CD4-positive, alpha-beta T cell treated with Interleukin-12 subunit alpha and Interleukin-12 subunit beta, for 1 hour (primary cell): ENCODE measurements around the gene NPR3.
"Not testable (repeated sequence)": the region's sequence is repeated elsewhere in the genome, so short reads cannot be mapped to it uniquely, and the experiment has no call there.

Source experiments
- DNase-seq: peaks from one replicate; pipeline ENCODE4 v3.0.0-alpha.2; 2020

NPR3 gene

DNA sequence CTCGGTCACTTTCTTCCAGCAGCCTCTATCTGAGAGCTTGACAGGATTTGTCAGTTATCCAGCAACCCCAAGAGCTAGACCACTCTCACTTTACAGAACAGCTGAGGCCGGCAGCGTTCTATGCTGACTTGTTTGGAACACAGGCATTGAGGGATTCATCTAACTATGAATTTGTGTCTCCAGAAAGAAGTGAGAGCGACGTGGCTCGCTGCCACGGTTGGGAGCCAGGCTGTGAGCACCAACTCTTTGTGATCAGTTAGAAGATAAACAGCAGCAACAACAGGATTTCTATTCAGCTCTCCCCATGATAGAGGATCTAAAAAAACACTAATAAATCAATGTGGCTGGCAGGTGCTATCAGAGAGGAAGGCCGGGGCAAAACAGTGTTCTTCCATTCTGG lies 58.6 kb downstream of the NPR3 start:
- no peak for DNase-seq

- DNase-seq, result no peak
Measured at GRCh38 chr5:32770444-32770843, 59.3 kb downstream of the NPR3 start.

DNA sequence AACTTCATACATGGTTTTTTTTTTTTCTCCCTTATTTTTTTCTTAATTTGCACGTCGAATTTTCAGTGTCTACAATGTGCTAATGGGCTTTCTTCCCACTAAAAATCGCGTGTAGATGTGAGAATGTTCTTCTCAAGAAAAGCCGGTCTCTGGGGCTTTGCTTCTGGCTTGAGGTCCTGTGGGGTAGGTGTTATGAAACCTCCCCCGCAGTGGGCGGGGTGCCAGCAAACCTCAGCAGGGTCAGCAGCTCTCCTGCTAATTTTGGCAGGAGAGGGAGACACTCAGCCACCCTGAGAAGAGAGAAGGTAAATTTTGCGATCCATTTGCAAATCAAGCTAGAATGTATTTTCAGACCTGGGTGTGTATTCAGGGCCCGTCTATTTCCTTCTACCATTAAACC lies 59.9 kb downstream of the NPR3 start:
- DNase-seq, result no peak

DNA sequence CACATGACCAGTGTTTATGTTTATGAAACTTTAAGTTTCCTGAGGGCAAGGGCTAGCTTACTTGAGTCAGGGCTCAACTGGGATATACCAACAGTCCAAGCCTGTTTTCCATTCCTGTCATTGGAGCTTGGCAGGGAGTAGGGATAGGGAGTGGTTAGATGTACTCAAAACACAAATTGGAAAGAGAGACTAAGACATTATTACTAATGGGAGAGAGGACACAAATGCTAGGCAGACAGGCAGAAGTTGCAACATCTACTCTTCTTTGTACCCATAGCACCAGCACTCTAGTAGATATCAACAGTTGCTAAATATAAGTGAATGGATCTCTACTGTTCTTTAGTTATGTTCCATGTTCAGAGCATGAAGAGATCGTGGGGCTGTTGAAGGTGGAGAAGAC lies 62.8 kb downstream of the NPR3 start:
- DNase-seq, result no peak

- no peak for DNase-seq
Measured at GRCh38 chr5:32776200-32776599, 65.1 kb downstream of the NPR3 start.

- DNase-seq, result no peak
Measured at GRCh38 chr5:32777222-32777621, 66.1 kb downstream of the NPR3 start.

DNA sequence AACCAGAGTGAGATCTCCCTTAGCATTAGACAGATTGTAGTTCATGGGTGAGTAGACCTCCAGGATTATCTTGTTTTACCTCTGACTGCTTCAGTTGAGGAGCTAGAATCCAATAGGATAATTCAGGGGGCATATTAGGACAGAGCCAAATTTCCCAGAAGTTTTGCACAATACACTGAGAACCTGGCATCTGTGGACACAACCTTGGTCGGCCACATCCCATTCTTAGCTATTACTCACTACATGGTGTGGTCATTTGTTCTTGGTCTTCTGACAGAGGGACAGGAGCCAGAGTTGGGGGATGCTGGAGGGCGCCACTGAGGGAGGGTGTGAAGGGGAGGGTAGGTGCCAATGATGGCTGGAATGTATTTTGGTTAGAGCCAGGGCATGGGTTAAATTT lies 66.6 kb downstream of the NPR3 start:
- no peak for DNase-seq

- DNase-seq, result no peak
Measured at GRCh38 chr5:32778403-32778802, 67.3 kb downstream of the NPR3 start.

DNA sequence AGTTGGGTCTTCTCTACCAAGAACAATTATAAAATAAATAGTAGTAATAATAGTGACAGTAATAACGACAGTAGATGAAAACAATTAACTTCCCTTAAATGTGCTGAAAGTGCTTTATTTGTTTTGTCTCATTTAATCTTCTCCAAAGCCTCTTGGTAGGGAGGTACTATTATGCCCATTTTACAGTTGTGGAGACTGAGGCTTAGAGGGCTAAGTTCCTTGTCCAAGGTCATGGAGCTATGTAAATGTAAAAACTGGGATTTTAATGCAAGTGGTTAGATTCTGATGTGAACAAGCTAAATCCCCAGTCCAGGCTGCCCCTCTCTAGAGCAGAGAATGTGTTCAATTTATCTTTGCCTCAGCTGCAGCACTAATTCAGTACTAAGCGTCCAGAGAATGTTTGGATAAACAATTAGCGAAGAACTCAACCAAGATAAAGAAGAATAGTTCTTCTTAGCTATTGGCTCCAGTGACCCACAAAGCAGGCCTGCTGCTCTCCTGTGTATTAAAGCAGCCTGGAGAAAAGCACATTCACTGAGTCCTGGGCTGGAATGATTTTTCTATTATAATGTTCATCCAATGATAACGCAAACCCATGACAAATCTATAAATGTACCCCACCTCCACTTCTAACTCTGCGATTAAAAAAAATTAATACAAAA lies 68.8 kb downstream of the NPR3 start:
- no peak for DNase-seq

GRCh38 chr5:32780508-32780919 lies 69.4 kb downstream of the NPR3 start:
- DNase-seq, result no peak

- DNase-seq, result no peak
Measured at GRCh38 chr5:32783661-32784060, 72.5 kb downstream of the NPR3 start.

DNA sequence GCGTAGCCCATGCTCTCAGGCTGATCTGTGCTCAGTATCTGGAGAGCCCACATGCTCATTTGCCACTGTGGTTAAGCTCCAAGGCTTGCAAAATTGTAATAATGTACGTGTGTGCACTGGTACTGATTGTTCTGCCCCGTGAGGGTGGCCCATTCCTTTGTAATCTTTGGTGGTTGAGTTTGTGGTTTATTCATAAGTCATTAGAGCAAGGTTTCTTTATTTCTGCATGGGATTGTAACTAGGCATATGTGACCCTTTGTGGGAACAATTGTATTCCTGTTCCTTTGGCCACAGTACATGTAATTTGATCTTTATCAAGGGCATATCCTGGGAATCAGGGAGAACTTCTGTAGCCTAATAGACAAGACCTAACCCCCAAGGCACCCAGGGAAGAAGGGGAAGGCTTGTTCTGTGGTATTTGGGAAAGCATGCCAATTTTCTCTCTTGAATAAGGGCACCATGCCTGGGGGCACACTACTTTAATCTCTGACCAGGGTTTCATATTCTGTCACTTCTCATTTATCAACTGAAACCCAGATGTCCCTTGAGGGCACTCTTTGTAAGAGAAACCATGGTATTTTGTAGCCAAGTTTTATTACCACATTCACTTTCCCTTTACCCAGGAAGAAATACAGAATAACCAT lies 74.6 kb downstream of the NPR3 start:
- no peak for DNase-seq

GRCh38 chr5:32786311-32786710 lies 75.2 kb downstream of the NPR3 start:
- DNase-seq, result no peak

GRCh38 chr5:32790411-32790951 lies 79.4 kb downstream of the NPR3 start:
- no peak for DNase-seq

GRCh38 chr5:32791536-32792243 lies 80.6 kb downstream of the NPR3 start:
- DNase-seq, result no peak

DNA sequence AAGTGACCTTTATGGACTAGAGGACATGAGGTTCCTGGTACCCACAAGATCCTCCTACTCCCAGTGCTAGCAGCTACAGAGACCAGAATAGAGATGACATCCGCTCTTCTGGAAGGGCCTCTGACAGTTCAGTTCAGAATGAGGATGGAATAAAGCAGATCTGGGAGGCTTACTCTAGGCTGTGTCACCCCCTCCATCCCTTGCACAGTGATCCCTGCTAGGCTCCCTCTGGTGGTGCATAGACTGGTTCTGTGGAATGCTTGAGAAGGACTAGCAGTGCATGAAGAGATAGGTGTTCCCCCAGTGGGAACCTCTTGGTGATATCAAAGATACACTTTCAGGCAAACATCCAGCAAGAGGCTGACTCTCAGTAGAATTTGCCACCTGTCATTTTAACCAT lies 83.0 kb downstream of the NPR3 start:
- DNase-seq, result no peak

DNA sequence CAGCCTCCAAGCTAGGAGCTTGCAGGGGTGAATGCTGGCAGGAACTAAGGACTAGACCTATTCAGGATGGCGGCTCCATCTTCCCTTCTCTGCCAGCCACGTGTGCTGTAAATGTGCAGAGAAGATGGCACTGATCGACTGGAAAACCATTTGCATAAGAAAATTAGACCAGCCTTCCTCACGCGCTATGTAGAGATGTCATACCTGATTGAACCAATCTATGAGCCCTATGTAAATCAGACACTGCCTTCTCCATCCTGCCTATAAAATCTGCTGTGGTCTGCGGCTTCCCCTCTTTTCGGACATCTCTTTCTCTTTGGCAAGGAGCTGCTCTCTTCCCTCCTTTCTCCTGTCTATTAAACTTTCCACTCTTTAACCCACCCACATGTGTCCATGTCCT lies 91.6 kb downstream of the NPR3 start:
- no peak for DNase-seq

GRCh38 chr5:32803656-32804055 lies 92.5 kb downstream of the NPR3 start:
- DNase-seq, result no peak

- not testable (repeated sequence) for DNase-seq
Measured at GRCh38 chr5:32805462-32805861, 94.3 kb downstream of the NPR3 start.

DNA sequence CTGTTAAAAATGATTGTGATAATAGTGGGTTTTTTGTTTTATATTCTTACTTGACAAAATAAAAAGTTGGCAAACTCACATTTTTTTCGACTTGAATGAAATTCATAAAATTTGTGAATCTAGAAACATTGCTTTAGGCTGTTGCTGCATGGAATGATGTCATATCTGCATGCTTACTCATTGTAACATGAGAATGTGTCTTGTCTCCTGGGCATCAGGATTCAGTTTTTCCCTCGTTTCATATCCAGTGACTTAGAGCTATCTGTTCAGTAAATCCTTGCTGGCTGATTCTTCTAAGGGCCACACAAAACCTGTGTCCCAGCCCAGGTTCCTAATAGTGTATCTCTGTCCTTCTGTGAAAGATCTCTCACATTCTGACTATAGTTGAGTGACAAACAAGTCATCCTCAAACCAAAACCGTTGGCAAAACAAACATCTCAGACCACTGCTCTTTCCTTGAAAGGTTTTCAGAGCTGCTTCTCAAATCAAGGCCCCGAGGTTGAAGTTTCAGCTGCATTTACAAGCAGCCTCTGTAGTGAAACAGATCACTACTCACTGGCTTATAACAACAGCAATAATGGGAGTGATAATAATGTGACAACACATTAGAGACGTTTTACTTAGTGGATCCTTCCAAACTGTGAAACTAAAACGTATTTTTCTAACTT lies 95.0 kb downstream of the NPR3 start:
- no peak for DNase-seq

GRCh38 chr5:32808783-32809182 lies 97.7 kb downstream of the NPR3 start:
- no peak for DNase-seq

DNA sequence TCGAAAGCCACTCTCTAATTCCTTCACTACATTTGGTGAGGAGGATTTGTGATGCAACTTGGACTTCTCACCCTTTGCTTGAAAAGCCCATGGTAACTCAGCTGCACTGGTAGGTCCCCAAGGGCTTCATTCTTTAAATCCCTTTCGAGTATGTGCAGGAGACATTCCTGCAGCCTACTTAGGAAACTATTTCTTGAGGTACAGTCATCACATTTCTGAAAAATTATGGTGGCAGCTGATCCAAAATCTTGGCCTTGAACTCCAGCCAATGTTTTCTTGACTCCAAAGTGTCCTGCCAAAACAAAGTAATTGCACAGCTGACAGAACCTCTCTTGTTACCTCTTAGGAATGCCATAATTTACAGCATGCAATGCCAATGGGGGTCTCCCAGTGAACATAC lies 99.7 kb downstream of the NPR3 start:
- DNase-seq, result no peak

DNA sequence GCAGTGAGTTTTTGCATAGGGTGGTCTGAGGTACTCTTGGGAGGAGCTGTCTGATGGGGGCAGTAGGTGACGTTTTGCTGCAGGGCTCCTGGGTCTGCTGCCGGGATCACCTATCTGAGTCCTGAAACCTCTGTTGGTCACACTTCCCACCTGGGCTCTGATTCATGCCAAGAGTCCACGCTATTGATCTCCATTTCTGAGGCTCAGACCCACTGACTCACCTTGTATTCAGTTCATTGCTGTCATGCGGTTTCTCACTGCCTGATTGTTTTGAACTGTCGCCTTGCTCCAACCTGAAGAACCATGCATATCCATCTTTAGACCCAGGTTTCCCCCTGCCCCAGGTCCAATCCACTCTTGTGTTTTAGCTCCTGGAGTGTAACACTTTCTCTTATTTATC lies 101.3 kb downstream of the NPR3 start:
- no peak for DNase-seq

- no peak for DNase-seq
Measured at GRCh38 chr5:32814141-32814540, 103.0 kb downstream of the NPR3 start.
